Brain microvascular endothelial cell (primary cell): Measurements from ENCODE around the gene CSTF3.

Experiments used
- DNase-seq: peaks from one replicate; pipeline ENCODE4 v3.0.0-alpha.2; 2020
- H3K27ac ChIP-seq: fragments of 250-450 bp; sonication (Bioruptor Pico); 2 replicates; pipeline ENCODE4 v1.5.1; 2020; ENCODE audit warnings: mild to moderate bottlenecking, moderate library complexity
- H3K27me3 ChIP-seq: fragments of 250-450 bp; sonication (Bioruptor Pico); replicated peaks from 2 replicates; pipeline ENCODE4 v1.5.1; 2020; ENCODE audit warnings: mild to moderate bottlenecking
- H3K36me3 ChIP-seq: fragments of 250-450 bp; sonication (Bioruptor Pico); replicated peaks from 2 replicates; pipeline ENCODE4 v1.5.1; 2020; ENCODE audit warnings: mild to moderate bottlenecking
- H3K4me3 ChIP-seq: 2 replicates; pipeline ENCODE4 v1.5.1; 2011; ENCODE audit warnings: low read depth, mild to moderate bottlenecking, control low read depth, low read length, moderate library complexity
- in situ Hi-C: cut with HindIII; loops from 2 replicates; pipeline ENCODE4 v1.10.0; 2017; ENCODE audit warnings: low sequenced_read_pairs, low pct_ligation_motif_present
- TF ChIP-seq, protein P1 (sequence below): IDR thresholded peaks from 2 replicates; pipeline ENCODE4 v1.5.1; 2011; ENCODE audit warnings: low read depth, mild to moderate bottlenecking, moderate library complexity, low read length, control low read depth, inconsistent platforms; ENCODE audit errors: missing control alignments

The CSTF3 gene

GRCh38 chr11:33194455-33194854, 33.2 kb upstream of the CSTF3 start:
- Histone ChIP-seq H3K27ac (no peak overlapping the region), H3K27me3 (no peaks in the 10 kb centered on the region), H3K4me3 (no peak overlapping the region), H3K36me3 (no peaks in the 10 kb centered on the region)
- no peak for DNase-seq
- TF ChIP-seq, protein P1, sequence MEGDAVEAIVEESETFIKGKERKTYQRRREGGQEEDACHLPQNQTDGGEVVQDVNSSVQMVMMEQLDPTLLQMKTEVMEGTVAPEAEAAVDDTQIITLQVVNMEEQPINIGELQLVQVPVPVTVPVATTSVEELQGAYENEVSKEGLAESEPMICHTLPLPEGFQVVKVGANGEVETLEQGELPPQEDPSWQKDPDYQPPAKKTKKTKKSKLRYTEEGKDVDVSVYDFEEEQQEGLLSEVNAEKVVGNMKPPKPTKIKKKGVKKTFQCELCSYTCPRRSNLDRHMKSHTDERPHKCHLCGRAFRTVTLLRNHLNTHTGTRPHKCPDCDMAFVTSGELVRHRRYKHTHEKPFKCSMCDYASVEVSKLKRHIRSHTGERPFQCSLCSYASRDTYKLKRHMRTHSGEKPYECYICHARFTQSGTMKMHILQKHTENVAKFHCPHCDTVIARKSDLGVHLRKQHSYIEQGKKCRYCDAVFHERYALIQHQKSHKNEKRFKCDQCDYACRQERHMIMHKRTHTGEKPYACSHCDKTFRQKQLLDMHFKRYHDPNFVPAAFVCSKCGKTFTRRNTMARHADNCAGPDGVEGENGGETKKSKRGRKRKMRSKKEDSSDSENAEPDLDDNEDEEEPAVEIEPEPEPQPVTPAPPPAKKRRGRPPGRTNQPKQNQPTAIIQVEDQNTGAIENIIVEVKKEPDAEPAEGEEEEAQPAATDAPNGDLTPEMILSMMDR = no peak
- in situ Hi-C loops = no loop called here

- TF ChIP-seq, protein P1 = no peak
- in situ Hi-C loops = no loop called here
Measured at GRCh38 chr11:33191467-33191866, 30.2 kb upstream of the CSTF3 start.

DNA sequence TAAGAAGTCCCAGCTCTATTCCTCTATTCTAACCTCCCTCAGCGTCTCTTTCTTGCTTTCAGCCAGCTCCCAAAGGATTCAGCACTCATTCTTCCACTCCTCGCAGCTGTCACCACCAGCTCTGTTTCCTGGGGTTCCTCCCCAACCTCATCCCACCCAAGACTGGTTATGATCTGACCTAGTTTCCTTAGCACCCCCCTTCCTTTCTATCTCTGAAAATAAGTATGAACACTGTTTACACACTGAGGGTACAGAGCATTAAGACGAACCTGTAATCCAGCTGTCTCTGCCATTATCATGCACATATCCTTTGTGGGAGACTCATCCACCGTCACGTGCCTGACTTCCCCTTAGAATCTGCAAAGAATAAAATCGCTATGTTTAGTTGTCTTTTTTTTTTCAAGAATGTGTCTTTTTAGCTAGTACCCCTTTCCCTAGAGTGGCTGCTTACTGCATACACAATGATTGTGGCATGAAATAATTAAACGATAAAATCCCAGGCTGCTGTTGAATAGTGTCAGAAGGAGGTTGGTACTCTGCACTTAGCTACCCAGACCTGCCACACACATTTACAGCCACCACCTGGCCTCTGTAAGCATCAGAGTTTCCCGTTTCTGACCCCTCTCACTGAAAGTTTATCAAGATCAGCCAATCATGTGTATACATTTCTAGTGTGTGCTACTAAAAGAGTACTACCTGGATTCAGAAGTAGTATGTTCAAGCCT, 26.9 kb upstream of the CSTF3 start:
- no peaks in the 10 kb centered on the region for H3K36me3 ChIP-seq
- TF ChIP-seq, protein P1 = no peak
- H3K27ac ChIP-seq = no peak overlapping the region
- H3K27me3 ChIP-seq = no peaks in the 10 kb centered on the region
- H3K4me3 ChIP-seq = no peak overlapping the region
- DNase-seq = no peak
- in situ Hi-C loops = no loop called here

More at GRCh38 chr11:33191467-33191866, 30.2 kb upstream of the CSTF3 start:
- Histone ChIP-seq H3K27me3 (no peaks in the 10 kb centered on the region), H3K4me3 (no peak overlapping the region), H3K36me3 (no peaks in the 10 kb centered on the region), H3K27ac (no peak overlapping the region)
- no peak for DNase-seq

- TF ChIP-seq, protein P1 = no peak
- DNase-seq = no peak
- H3K36me3 ChIP-seq = no peaks in the 10 kb centered on the region
- H3K27ac ChIP-seq = no peak overlapping the region
- no peak overlapping the region for H3K4me3 ChIP-seq
- H3K27me3 ChIP-seq = no peaks in the 10 kb centered on the region
- in situ Hi-C loops = no loop called here
Measured at GRCh38 chr11:33185756-33186155, 24.5 kb upstream of the CSTF3 start.

DNA sequence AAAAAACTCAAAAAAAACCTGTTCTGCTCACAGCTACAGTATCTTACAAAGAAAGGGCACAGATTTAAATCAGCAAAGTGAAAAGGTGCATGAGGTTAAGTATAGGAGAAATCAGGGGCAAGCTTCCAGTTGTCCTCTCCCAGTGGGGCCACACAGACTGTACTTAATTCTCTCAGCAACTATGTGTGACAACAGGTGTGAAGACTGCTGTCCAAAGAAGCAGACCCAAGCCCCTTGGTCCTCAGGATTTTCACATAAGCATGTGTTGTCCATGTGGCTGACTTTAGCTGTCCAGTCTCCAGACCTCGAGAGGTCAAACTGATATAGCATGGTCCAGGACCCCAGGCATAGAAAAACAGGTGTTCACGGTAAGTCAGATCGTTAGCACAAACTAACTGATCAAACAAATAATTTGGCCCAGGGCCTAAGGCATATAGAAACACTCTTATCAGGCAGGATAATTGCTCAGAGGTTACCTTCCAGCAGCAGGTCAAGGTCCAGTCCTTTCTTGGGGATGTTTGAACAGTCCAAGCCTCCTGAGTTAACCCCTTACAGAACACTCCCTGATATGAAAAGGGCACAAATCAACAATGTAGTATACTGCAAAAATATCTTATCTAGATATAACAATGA, 21.1 kb upstream of the CSTF3 start:
- H3K27me3 ChIP-seq = no peaks in the 10 kb centered on the region
- no peaks in the 10 kb centered on the region for H3K36me3 ChIP-seq
- no peak for DNase-seq
- H3K4me3 ChIP-seq = no peak overlapping the region
- in situ Hi-C loops = no loop called here
- TF ChIP-seq, protein P1 = no peak
- H3K27ac ChIP-seq = no peak overlapping the region
